DND-41 (cell line): ENCODE measurements around the gene TBC1D7.

Experiments
- ATAC-seq: fragments of 200-7000 bp; cut with Tn5 transposase; 3 replicates; pipeline ENCODE4 v1.9.1; 2021; ENCODE audit warnings: low read depth; ENCODE audit not compliant: insufficient read depth
- DNase-seq: peaks from one replicate; pipeline ENCODE4 v3.0.0-alpha.2; 2020
- H2AFZ ChIP-seq: 2 replicates; pipeline ENCODE4 v1.6.0; 2012; ENCODE audit warnings: low read depth, low read length
- H3K27ac ChIP-seq: 2 replicates; pipeline ENCODE4 v1.5.1; 2012; ENCODE audit warnings: low read length, inconsistent platforms
- H3K27me3 ChIP-seq: fragments of 200-600 bp; sonication (generic); 2 replicates; pipeline ENCODE4 v1.6.0; 2012; ENCODE audit warnings: low read length, mild to moderate bottlenecking, inconsistent platforms; ENCODE audit not compliant: insufficient read depth, poor library complexity
- H3K36me3 ChIP-seq: 2 replicates; pipeline ENCODE4 v1.5.1; 2012; ENCODE audit warnings: low read length, inconsistent platforms; ENCODE audit not compliant: insufficient read depth
- H3K4me1 ChIP-seq: 2 replicates; pipeline ENCODE4 v1.5.1; 2012; ENCODE audit warnings: mild to moderate bottlenecking, low read length; ENCODE audit not compliant: insufficient read depth
- H3K4me2 ChIP-seq: 2 replicates; pipeline ENCODE4 v1.6.0; 2012; ENCODE audit warnings: mild to moderate bottlenecking, moderate library complexity, low read length, inconsistent platforms; ENCODE audit not compliant: insufficient read depth
- H3K4me3 ChIP-seq, 2 experiments: fragments of 200-600 bp in 1 of 2; shearing (Covaris generic) in 1 of 2; 2 replicates each; pipeline ENCODE4 v1.5.1; 2012 to 2016; ENCODE audit warnings: inconsistent platforms in 2 of 2, low read length in 2 of 2, mild to moderate bottlenecking in 2 of 2, low read depth in 1 of 2, moderate library complexity in 1 of 2
- H3K79me2 ChIP-seq: 2 replicates; pipeline ENCODE4 v1.6.0; 2012; ENCODE audit warnings: low read length, inconsistent platforms; ENCODE audit not compliant: insufficient read depth
- H3K9ac ChIP-seq: 2 replicates; pipeline ENCODE4 v1.6.0; 2012; ENCODE audit warnings: low read depth, mild to moderate bottlenecking, inconsistent platforms, low read length, moderate library complexity
- H3K9me3 ChIP-seq: 2 replicates; pipeline ENCODE4 v1.5.1; 2012; ENCODE audit warnings: low read length, moderate library complexity, mild to moderate bottlenecking, inconsistent platforms; ENCODE audit not compliant: insufficient read depth, severe bottlenecking
- H4K20me1 ChIP-seq: 2 replicates; pipeline ENCODE4 v1.6.0; 2012; ENCODE audit warnings: low read length; ENCODE audit not compliant: insufficient read depth
- EZH2 ChIP-seq: IDR thresholded peaks from 3 replicates; pipeline ENCODE4 v1.6.1; 2012; ENCODE audit warnings: borderline replicate concordance, low read depth, mild to moderate bottlenecking, moderate library complexity, low read length, inconsistent platforms; ENCODE audit not compliant: severe bottlenecking
- TF ChIP-seq, protein P1 (sequence below): IDR thresholded peaks from 2 replicates; pipeline ENCODE4 v1.5.1; 2012; ENCODE audit warnings: borderline replicate concordance, low read length, moderate library complexity, mild to moderate bottlenecking; ENCODE audit not compliant: poor library complexity, severe bottlenecking; ENCODE audit errors: extremely low read depth

TBC1D7 gene

DNA sequence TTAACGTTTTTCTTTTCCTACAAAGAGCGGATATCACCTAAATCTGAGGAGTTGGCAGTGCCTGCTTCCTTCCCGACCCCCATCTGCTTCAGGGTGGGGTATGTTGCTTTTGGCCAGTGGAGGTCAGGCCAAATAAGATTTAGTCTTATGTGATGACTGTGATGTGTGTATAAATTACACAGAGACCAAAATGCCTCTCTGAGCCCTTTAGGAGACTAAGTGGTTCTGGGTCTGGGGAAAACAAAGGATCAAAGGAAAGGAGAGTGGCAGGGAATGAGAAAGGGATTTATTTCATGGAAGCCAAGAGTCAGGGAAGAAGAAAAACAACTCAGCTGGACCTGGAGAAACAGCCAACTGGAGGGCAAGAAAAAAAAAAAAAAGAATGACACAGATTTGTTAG is 39.1 kb upstream of the TBC1D7 start:
- Histone ChIP-seq H3K4me3 (no peak overlapping the region), H3K4me1 (no peaks in the 10 kb centered on the region), H3K36me3 (peaks cover 7% of the 10 kb centered on the region; the same call in 1 of the 2 replicates), H3K9ac (no peak overlapping the region), H2AFZ (no peak overlapping the region), H3K9me3 (no peaks in the 10 kb centered on the region), H3K27me3 (no peaks in the 10 kb centered on the region), H4K20me1 (peaks cover 3% of the 10 kb centered on the region; the same call in 1 of the 2 replicates), H3K4me2 (no peak overlapping the region), H3K79me2 (no peaks in the 10 kb centered on the region), H3K27ac (no peak overlapping the region)
- TF ChIP-seq, protein P1, sequence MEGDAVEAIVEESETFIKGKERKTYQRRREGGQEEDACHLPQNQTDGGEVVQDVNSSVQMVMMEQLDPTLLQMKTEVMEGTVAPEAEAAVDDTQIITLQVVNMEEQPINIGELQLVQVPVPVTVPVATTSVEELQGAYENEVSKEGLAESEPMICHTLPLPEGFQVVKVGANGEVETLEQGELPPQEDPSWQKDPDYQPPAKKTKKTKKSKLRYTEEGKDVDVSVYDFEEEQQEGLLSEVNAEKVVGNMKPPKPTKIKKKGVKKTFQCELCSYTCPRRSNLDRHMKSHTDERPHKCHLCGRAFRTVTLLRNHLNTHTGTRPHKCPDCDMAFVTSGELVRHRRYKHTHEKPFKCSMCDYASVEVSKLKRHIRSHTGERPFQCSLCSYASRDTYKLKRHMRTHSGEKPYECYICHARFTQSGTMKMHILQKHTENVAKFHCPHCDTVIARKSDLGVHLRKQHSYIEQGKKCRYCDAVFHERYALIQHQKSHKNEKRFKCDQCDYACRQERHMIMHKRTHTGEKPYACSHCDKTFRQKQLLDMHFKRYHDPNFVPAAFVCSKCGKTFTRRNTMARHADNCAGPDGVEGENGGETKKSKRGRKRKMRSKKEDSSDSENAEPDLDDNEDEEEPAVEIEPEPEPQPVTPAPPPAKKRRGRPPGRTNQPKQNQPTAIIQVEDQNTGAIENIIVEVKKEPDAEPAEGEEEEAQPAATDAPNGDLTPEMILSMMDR, result no peak
- TF ChIP-seq EZH2, result no peak
- DNase-seq (no peak), ATAC-seq (no peak)

DNA sequence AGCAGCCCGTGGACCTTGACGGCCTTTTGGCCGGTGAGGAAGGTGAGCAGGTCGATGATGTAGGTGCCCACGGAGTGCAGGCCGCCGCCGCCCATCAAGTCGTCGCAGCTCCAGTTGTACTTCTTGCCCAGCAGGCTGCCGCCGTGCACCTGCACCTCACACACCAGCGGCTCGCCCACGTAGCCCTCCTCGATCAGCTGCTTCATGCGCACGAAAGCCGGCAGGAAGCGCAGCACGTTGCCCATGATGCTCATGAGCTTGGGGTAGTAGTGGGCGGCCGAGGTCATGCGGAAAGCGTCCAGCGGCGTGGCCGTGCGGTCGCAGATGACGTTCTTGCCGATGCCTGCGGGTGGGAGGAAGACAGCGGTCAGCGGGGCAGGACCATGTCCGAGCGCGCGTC is 37.0 kb upstream of the TBC1D7 start:
- Histone ChIP-seq H3K9me3 (no peaks in the 10 kb centered on the region), H3K36me3 (peaks cover 7% of the 10 kb centered on the region; the same call in 1 of the 2 replicates), H3K4me3 (no peak overlapping the region), H3K9ac (no peak overlapping the region), H3K4me2 (no peak overlapping the region), H4K20me1 (peaks cover 3% of the 10 kb centered on the region; the same call in 1 of the 2 replicates), H2AFZ (no peak overlapping the region), H3K27ac (no peak overlapping the region), H3K4me1 (no peaks in the 10 kb centered on the region), H3K79me2 (no peaks in the 10 kb centered on the region), H3K27me3 (no peaks in the 10 kb centered on the region)
- no peak for TF ChIP-seq EZH2
- TF ChIP-seq, protein P1, result no peak
- ATAC-seq, result no peak
- DNase-seq, result no peak

DNA sequence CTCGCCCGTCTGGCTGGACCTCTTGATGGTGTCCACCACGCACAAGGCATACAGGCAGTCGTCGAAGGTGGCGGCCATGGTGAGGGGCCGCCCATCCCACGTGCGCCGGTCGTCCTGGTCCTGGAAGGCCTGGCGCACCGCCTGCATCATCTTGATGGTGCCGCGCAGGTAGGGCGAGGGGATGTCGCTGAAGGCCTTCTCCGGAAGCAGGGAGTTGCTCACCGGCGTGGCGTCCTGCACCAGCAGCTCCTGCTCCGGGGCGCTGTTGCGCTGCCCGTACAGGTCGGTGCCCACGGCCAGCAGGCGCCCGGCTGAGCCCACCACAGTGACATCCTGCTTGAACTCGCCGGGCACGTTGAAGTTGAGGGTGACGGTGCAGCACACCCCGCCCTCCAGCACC is 36.5 kb upstream of the TBC1D7 start:
- H3K27me3 ChIP-seq, result no peaks in the 10 kb centered on the region
- H3K27ac ChIP-seq, result no peak overlapping the region
- H3K36me3 ChIP-seq, result peaks cover 7% of the 10 kb centered on the region; the same call in 1 of the 2 replicates
- H3K9ac ChIP-seq, result no peak overlapping the region
- ATAC-seq (no peak), DNase-seq (no peak)
- H3K79me2 ChIP-seq, result no peaks in the 10 kb centered on the region
- no peak overlapping the region for H3K4me3 ChIP-seq
- H3K9me3 ChIP-seq, result no peaks in the 10 kb centered on the region
- peaks cover 3% of the 10 kb centered on the region; the same call in 1 of the 2 replicates for H4K20me1 ChIP-seq
- H3K4me2 ChIP-seq, result no peak overlapping the region
- no peaks in the 10 kb centered on the region for H3K4me1 ChIP-seq
- H2AFZ ChIP-seq, result no peak overlapping the region
- no peak for TF ChIP-seq EZH2

DNA sequence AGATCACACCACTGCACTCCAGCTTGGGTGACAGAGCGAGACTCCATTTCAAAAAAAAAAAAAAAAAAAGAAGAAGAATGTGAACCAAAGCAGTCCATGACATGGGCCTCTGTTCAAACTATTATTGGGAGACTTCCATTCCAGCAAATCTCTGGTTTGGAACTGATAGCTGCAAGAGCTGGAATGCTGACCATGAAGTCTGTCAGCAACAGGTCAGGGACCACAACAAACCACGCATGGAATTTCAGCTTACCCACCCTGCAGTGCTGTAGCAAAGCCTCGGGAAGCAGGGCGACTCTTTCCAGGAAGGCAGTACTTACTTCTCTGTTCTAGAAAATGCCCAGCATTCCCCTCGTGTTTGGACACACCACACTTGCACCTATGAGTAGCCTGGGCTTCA is 34.1 kb upstream of the TBC1D7 start:
- ATAC-seq (no peak), DNase-seq (no peak)
- Histone ChIP-seq H3K79me2 (no peaks in the 10 kb centered on the region), H3K9ac (no peak overlapping the region), H3K27me3 (no peaks in the 10 kb centered on the region), H3K4me2 (no peak overlapping the region), H3K27ac (no peak overlapping the region), H3K36me3 (peaks cover 7% of the 10 kb centered on the region; the same call in 1 of the 2 replicates), H3K9me3 (no peaks in the 10 kb centered on the region), H2AFZ (no peak overlapping the region), H4K20me1 (no peaks in the 10 kb centered on the region), H3K4me1 (no peaks in the 10 kb centered on the region), H3K4me3 (no peak overlapping the region)
- no peak for TF ChIP-seq EZH2
- TF ChIP-seq, protein P1, result no peak
